K562 (cell line): Measurements from ENCODE around the gene XPO4. TPM values are rescaled to one million over a fixed set of nuclear protein-coding genes. Genes with fewer than 3 reads are reported as not detected.

Experiments
- ATAC-seq: fragments of 200-7000 bp; cut with Tn5 transposase; 3 replicates; pipeline ENCODE4 v1.9.1; 2020; ENCODE audit warnings: moderate library complexity
- BruUV-seq: library from RNA; stranded (reverse); fragments of 400-500 nt; replicated peaks from 2 replicates; lab custom pipeline; 2021; lab: Mats Ljungman, UMichigan
- CTCF ChIA-PET: fragments of 300-600 bp; formaldehyde crosslinking; extraction: SDS; loops from one replicate; lab custom pipeline; 2021; ENCODE audit warnings: low intra/inter-chr PET ratio; lab: Yijun Ruan, JAX
- POLR2A ChIA-PET: fragments of 300-600, 350-650 bp; sonication (Branson Sonifier 250); formaldehyde crosslinking; extraction: SDS; loops from one replicate; lab custom pipeline; 2021; ENCODE audit warnings: antibody characterized with exemption, inconsistent platforms; lab: Yijun Ruan, JAX
- DNase-seq, 4 experiments: peaks; one replicate each; pipeline versions ENCODE4 v3.0.0 to v3.0.0-alpha.2; 2011 to 2018; ENCODE audit warnings: low spot score in 3 of 4, mixed read lengths in 3 of 4; ENCODE audit errors: extremely low read depth in 1 of 4
- FAIRE-seq: peaks from 2 replicates; lab custom pipeline; 2011; peaks lifted over from hg19 to GRCh38; lab: Jason Lieb, UNC
- H2AFZ ChIP-seq: 2 replicates; pipeline ENCODE4 v1.6.0; 2011; ENCODE audit warnings: low read depth, low read length, control low read depth, inconsistent platforms
- H3K27ac ChIP-seq: fragments of 200-600 bp; 3 replicates; pipeline ENCODE4 v1.8.0; 2011; ENCODE audit warnings: low read depth, mild to moderate bottlenecking, control low read depth, inconsistent platforms, low read length, moderate library complexity, mixed read lengths; ENCODE audit errors: extremely low read depth
- H3K27me3 ChIP-seq, 2 experiments: fragments of 300-600 bp in 1 of 2; 2 replicates in 1 of 2; 3 replicates in 1 of 2; pipeline versions ENCODE4 v1.6.0 to v1.8.0; 2011; ENCODE audit warnings: inconsistent platforms in 2 of 2, low read length in 2 of 2, mild to moderate bottlenecking in 1 of 2, mixed read lengths in 1 of 2, moderate library complexity in 1 of 2; ENCODE audit not compliant: control insufficient read depth in 2 of 2, insufficient read depth in 2 of 2
- H3K36me3 ChIP-seq: fragments of 300-600 bp; 3 replicates; pipeline ENCODE4 v1.8.0; 2011; ENCODE audit warnings: mild to moderate bottlenecking, low read length, inconsistent platforms; ENCODE audit not compliant: control insufficient read depth, insufficient read depth
- H3K4me1 ChIP-seq, 2 experiments: fragments of 200-600 bp in 1 of 2; replicated peaks in 1 of 2; 2 replicates in 1 of 2; 3 replicates in 1 of 2; pipeline versions ENCODE4 v1.5.1 to v1.8.0; 2011; ENCODE audit warnings: inconsistent platforms in 2 of 2, low read length in 2 of 2, mild to moderate bottlenecking in 1 of 2, mixed read lengths in 1 of 2, moderate library complexity in 1 of 2; ENCODE audit not compliant: control insufficient read depth in 2 of 2, insufficient read depth in 2 of 2
- H3K4me2 ChIP-seq: 2 replicates; pipeline ENCODE4 v1.6.1; 2011; ENCODE audit warnings: low read length, control low read depth, inconsistent platforms, mixed read lengths; ENCODE audit not compliant: insufficient read depth
- H3K4me3 ChIP-seq: fragments of 200-600 bp; sonication (generic), shearing (Covaris generic); 2 replicates; pipeline ENCODE4 v1.5.1; 2016; ENCODE audit warnings: control low read depth, inconsistent platforms
- H3K79me2 ChIP-seq: fragments of 200-600 bp; 3 replicates; pipeline ENCODE4 v1.8.0; 2011; ENCODE audit warnings: low read length, inconsistent platforms; ENCODE audit not compliant: control insufficient read depth, insufficient read depth
- H3K9ac ChIP-seq, 2 experiments: 2 replicates each; pipeline versions ENCODE4 v1.6.0 to v1.6.1; 2011; ENCODE audit warnings: low read depth in 2 of 2, low read length in 2 of 2, control low read depth in 1 of 2, inconsistent platforms in 1 of 2, mild to moderate bottlenecking in 1 of 2, mixed read lengths in 1 of 2; ENCODE audit not compliant: insufficient read depth in 1 of 2
- H3K9me1 ChIP-seq: one replicate; pipeline ENCODE4 v1.6.0; 2011; ENCODE audit warnings: inconsistent platforms, mild to moderate bottlenecking, low read length, moderate library complexity; ENCODE audit not compliant: control insufficient read depth, insufficient read depth
- H3K9me3 ChIP-seq: replicated peaks from 2 replicates; pipeline ENCODE4 v1.5.1; 2011; ENCODE audit warnings: low read depth, low read length, inconsistent platforms; ENCODE audit not compliant: control insufficient read depth, insufficient read depth
- H4K20me1 ChIP-seq: replicated peaks from 2 replicates; pipeline ENCODE4 v1.6.1; 2011; ENCODE audit warnings: low read length, inconsistent platforms, mixed read lengths; ENCODE audit not compliant: control insufficient read depth, insufficient read depth
- HMGN3 ChIP-seq: IDR thresholded peaks from 2 replicates; pipeline ENCODE4 v1.6.1; 2011; ENCODE audit warnings: borderline replicate concordance, low read depth, mild to moderate bottlenecking, mixed read lengths, low read length; ENCODE audit not compliant: insufficient read length; ENCODE audit errors: extremely low read depth
- PURB ChIP-seq: sonication (generic); formaldehyde crosslinking; IDR thresholded peaks from 2 replicates; pipeline ENCODE4 v1.9.0; 2021; ENCODE audit warnings: low read depth, mild to moderate bottlenecking, missing genetic modification reagents
- RBM14 ChIP-seq: fragments of 200-400 bp; formaldehyde crosslinking; IDR thresholded peaks from 2 replicates; pipeline ENCODE4 v1.6.1; 2018; ENCODE audit warnings: low read depth, mild to moderate bottlenecking, low read length, moderate library complexity, borderline replicate concordance; ENCODE audit not compliant: insufficient read depth
- RFX1 ChIP-seq: fragments of 450-650 bp; IDR thresholded peaks from 2 replicates; pipeline ENCODE4 v1.6.1; 2016; ENCODE audit warnings: mild to moderate bottlenecking, moderate library complexity
- SETDB1 ChIP-seq: IDR thresholded peaks from one replicate; pipeline ENCODE4 v1.6.1; 2012; ENCODE audit warnings: low read length, control low read depth, inconsistent platforms
- ZBTB7A ChIP-seq: IDR thresholded peaks from 2 replicates; pipeline ENCODE4 v1.6.1; 2011; ENCODE audit warnings: low read depth, mild to moderate bottlenecking, low read length, moderate library complexity, borderline replicate concordance; ENCODE audit not compliant: control insufficient read depth
- ZNF217 ChIP-seq: sonication (generic); formaldehyde crosslinking; IDR thresholded peaks from 2 replicates; pipeline ENCODE4 v1.8.0; 2022; ENCODE audit warnings: mild to moderate bottlenecking, missing genetic modification reagents
- ZNF3 ChIP-seq: fragments of 250-450 bp; sonication (Bioruptor Pico); IDR thresholded peaks from 2 replicates; pipeline ENCODE4 v1.5.0; 2021; ENCODE audit warnings: mild to moderate bottlenecking, moderate library complexity
- ZNF830 ChIP-seq: fragments of 250-450 bp; sonication (Bioruptor Pico); IDR thresholded peaks from 2 replicates; pipeline ENCODE4 v1.5.0; 2021; ENCODE audit warnings: mild to moderate bottlenecking
- WGBS: fragments of 100-300 bp; shearing (Covaris generic); methylation state at CpG from one replicate; pipeline ENCODE4 v1.1.6; 2016; ENCODE audit warnings: low coverage, mixed read lengths; ENCODE audit not compliant: insufficient coverage; ENCODE audit errors: missing lambda C conversion rate; 5-methylcytosine and 5-hydroxymethylcytosine counted together
- in situ Hi-C: fragments of 300-500 bp; cut with MboI; formaldehyde crosslinking; loops from 4 replicates; pipeline ENCODE4 v1.15.0; 2018; ENCODE audit warnings: inconsistent platforms, mixed read lengths
- intact Hi-C: fragments of 100-400 bp; cut with micrococcal nuclease; formaldehyde crosslinking; loops from 2 replicates; pipeline ENCODE4 v1.14.2; 2022
- polyA plus RNA-seq, 8 experiments: library from polyadenylated mRNA; depleted of rRNA in 4 of 8; stranded (reverse) in 5 of 8; unstranded in 3 of 8; fragments of >200 nt; fragmentation: Nextera tagmentation in 2 of 8; fragmentation: Illumina TruSeq in 1 of 8; extraction: Ambion mirVana in 2 of 8; extraction: Trizol in 1 of 8; gene quantifications; 2 replicates each; pipeline versions ENCODE4 v1.2.1 to v1.2.3, GENCODE V29; 2011 to 2014; ENCODE audit warnings: inconsistent platforms in 1 of 8, missing spikeins in 1 of 8
- total RNA-seq, 7 experiments: library from RNA; depleted of rRNA in 6 of 7; stranded (reverse); fragments of >200 nt in 6 of 7; fragmentation: Illumina TruSeq in 2 of 7; extraction: Trizol in 2 of 7; gene quantifications; 2 replicates each; pipeline versions ENCODE4 v1.2.1 to v1.2.3, GENCODE V29; 2011 to 2021; ENCODE audit warnings: low replicate concordance in 1 of 7
- TF ChIP-seq, protein P1 (sequence below), 2 experiments: fragments of 200-800 bp in 1 of 2; sonication (Bioruptor generic) in 1 of 2; sonication (generic) in 1 of 2; formaldehyde crosslinking in 1 of 2; IDR thresholded peaks in 1 of 2; conservative IDR thresholded peaks in 1 of 2; 2 replicates each; pipeline versions ENCODE4 v1.5.0 to v1.6.1; 2016 to 2020; ENCODE audit warnings: missing compliant biosample characterization in 1 of 2, missing genetic modification characterization in 1 of 2, missing genetic modification reagents in 1 of 2
- TF ChIP-seq, protein P2 (sequence below): fragments of 250-450 bp; sonication (Bioruptor Pico); IDR thresholded peaks from 2 replicates; pipeline ENCODE4 v1.5.0; 2021; ENCODE audit warnings: mild to moderate bottlenecking, borderline replicate concordance
- TF ChIP-seq, protein P3 (sequence below): sonication (generic); formaldehyde crosslinking; IDR thresholded peaks from 2 replicates; pipeline ENCODE4 v1.8.1; 2022; ENCODE audit warnings: missing genetic modification reagents

Gene XPO4
- total and polyA plus RNA-seq, 9 of the 15 experiments (the other 6 are each of a cell fraction or from before 2014, with no cell fraction given) = 5.5 to 25.1 (median 17.5) TPM

DNA sequence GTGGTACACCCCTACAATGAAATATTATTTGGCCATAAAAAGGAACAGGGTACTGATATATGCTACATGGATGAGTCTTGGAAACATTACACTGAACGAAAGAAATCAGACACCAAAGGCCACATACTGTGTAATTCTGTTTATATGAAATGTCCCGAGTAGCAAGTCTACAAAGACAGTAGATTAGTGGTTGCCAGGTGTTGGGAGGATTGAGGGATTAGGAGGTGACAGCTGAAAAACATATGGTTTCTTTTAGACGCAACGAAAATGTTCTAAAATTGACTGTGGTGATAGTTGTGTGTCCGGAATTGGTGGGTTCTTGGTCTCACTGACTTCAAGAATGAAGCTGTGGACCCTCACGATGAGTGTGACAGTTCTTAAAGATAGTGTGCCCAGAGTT, 163.9 kb downstream of the XPO4 start:
- H3K4me2 ChIP-seq = no peak overlapping the region
- no TSS peak for BruUV-seq
- FAIRE-seq (no peak), ATAC-seq (no peak), DNase-seq (no peak)
- CTCF ChIA-PET = no interaction called here
- in situ Hi-C loops (no loop called here), intact Hi-C loops (no loop called here)
- no peak overlapping the region for H3K27ac ChIP-seq
- H3K4me3 ChIP-seq = no peak overlapping the region
- no peaks in the 10 kb centered on the region for H3K36me3 ChIP-seq
- H3K9me3 ChIP-seq = no peaks in the 10 kb centered on the region
- H3K4me1 ChIP-seq = no peaks in the 10 kb centered on the region; a peak in 1 of 5 replicates
- POLR2A ChIA-PET = no interaction called here
- no peaks in the 10 kb centered on the region for H3K9me1 ChIP-seq
- TF ChIP-seq ZNF217 (CRISPR knock-in tag) = no peak
- TF ChIP-seq, protein P1, sequence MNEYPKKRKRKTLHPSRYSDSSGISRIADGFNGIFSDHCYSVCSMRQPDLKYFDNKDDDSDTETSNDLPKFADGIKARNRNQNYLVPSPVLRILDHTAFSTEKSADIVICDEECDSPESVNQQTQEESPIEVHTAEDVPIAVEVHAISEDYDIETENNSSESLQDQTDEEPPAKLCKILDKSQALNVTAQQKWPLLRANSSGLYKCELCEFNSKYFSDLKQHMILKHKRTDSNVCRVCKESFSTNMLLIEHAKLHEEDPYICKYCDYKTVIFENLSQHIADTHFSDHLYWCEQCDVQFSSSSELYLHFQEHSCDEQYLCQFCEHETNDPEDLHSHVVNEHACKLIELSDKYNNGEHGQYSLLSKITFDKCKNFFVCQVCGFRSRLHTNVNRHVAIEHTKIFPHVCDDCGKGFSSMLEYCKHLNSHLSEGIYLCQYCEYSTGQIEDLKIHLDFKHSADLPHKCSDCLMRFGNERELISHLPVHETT (CRISPR knock-in tag; conservative IDR thresholded peaks at IDR 0.05 in 1 of 2, IDR thresholded peaks at IDR 0.05 in 1 of 2) = no peak
- TF ChIP-seq ZBTB7A = no peak
- no peak for TF ChIP-seq PURB
- no peak for TF ChIP-seq SETDB1
- TF ChIP-seq ZNF3 (CRISPR knock-in tag) = no peak
- TF ChIP-seq RBM14 = no peak
- TF ChIP-seq ZNF830 (CRISPR knock-in tag) = no peak
- no peak for TF ChIP-seq RFX1
- TF ChIP-seq, protein P2, sequence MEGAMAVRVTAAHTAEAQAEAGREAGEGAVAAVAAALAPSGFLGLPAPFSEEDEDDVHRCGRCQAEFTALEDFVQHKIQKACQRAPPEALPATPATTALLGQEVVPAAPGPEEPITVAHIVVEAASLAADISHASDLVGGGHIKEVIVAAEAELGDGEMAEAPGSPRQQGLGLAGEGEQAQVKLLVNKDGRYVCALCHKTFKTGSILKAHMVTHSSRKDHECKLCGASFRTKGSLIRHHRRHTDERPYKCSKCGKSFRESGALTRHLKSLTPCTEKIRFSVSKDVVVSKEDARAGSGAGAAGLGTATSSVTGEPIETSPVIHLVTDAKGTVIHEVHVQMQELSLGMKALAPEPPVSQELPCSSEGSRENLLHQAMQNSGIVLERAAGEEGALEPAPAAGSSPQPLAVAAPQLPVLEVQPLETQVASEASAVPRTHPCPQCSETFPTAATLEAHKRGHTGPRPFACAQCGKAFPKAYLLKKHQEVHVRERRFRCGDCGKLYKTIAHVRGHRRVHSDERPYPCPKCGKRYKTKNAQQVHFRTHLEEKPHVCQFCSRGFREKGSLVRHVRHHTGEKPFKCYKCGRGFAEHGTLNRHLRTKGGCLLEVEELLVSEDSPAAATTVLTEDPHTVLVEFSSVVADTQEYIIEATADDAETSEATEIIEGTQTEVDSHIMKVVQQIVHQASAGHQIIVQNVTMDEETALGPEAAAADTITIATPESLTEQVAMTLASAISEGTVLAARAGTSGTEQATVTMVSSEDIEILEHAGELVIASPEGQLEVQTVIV (CRISPR knock-in tag) = no peak
- TF ChIP-seq HMGN3 = no peak
- TF ChIP-seq, protein P3, sequence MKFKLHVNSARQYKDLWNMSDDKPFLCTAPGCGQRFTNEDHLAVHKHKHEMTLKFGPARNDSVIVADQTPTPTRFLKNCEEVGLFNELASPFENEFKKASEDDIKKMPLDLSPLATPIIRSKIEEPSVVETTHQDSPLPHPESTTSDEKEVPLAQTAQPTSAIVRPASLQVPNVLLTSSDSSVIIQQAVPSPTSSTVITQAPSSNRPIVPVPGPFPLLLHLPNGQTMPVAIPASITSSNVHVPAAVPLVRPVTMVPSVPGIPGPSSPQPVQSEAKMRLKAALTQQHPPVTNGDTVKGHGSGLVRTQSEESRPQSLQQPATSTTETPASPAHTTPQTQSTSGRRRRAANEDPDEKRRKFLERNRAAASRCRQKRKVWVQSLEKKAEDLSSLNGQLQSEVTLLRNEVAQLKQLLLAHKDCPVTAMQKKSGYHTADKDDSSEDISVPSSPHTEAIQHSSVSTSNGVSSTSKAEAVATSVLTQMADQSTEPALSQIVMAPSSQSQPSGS (CRISPR knock-in tag) = no peak
- no peak overlapping the region for H2AFZ ChIP-seq
- H3K79me2 ChIP-seq = no peaks in the 10 kb centered on the region
- H4K20me1 ChIP-seq = no peaks in the 10 kb centered on the region
- H3K9ac ChIP-seq = no peak overlapping the region
- 51% methylated on average over 6 of the region's 6 CpGs for WGBS
- H3K27me3 ChIP-seq = no peaks in the 10 kb centered on the region
